SU-DHL-6 (cell line): ENCODE data around the gene DCLK3.

Experiments used
- H2AFZ ChIP-seq: fragments of 200-600 bp; sonication (generic); 2 replicates; pipeline ENCODE4 v1.6.1; 2014; ENCODE audit warnings: low read depth, mild to moderate bottlenecking, moderate library complexity, mixed read lengths, antibody characterized with exemption, low read length; ENCODE audit not compliant: severe bottlenecking
- H3F3A ChIP-seq: fragments of 200-600 bp; shearing (Covaris generic); 2 replicates; pipeline ENCODE4 v1.6.0; 2016; ENCODE audit warnings: antibody characterized with exemption, mild to moderate bottlenecking; ENCODE audit not compliant: insufficient read depth
- H3K27ac ChIP-seq: fragments of 200-600 bp; sonication (generic); 2 replicates; pipeline ENCODE4 v1.5.1; 2016; ENCODE audit warnings: low read depth, mild to moderate bottlenecking, low read length, moderate library complexity, mixed read lengths
- H3K27me3 ChIP-seq: fragments of 200-600 bp; sonication (generic), shearing (Covaris generic); 2 replicates; pipeline ENCODE4 v1.6.0; 2014; ENCODE audit warnings: mild to moderate bottlenecking, low read length
- H3K36me3 ChIP-seq: fragments of 200-600 bp; sonication (generic); 2 replicates; pipeline ENCODE4 v1.6.1; 2014; ENCODE audit warnings: mild to moderate bottlenecking, low read length, mixed read lengths
- H3K4me2 ChIP-seq: fragments of 300-600, 200-600 bp; shearing (Covaris generic), sonication (generic); 2 replicates; pipeline ENCODE4 v1.6.0; 2014; ENCODE audit warnings: low read length, low read depth, mild to moderate bottlenecking; ENCODE audit not compliant: poor library complexity, severe bottlenecking
- H3K4me3 ChIP-seq: fragments of 200-600 bp; sonication (generic); 2 replicates; pipeline ENCODE4 v1.5.1; 2014; ENCODE audit warnings: antibody characterized with exemption, low read length, mild to moderate bottlenecking, mixed read lengths; ENCODE audit not compliant: insufficient read depth, poor library complexity, severe bottlenecking
- H3K79me2 ChIP-seq: fragments of 200-600 bp; sonication (generic); 2 replicates; pipeline ENCODE4 v1.6.1; 2014; ENCODE audit warnings: mild to moderate bottlenecking, low read length, moderate library complexity; ENCODE audit not compliant: insufficient read depth
- H3K9ac ChIP-seq: fragments of 200-600 bp; sonication (generic); 2 replicates; pipeline ENCODE4 v1.7.0; 2014; ENCODE audit warnings: mild to moderate bottlenecking, low read length
- H3K9me2 ChIP-seq: fragments of 200-600 bp; sonication (generic); replicated peaks from 2 replicates; pipeline ENCODE4 v1.6.1; 2014; ENCODE audit warnings: low read length; ENCODE audit not compliant: insufficient read depth
- H3K9me3 ChIP-seq: fragments of 200-600 bp; sonication (generic); 2 replicates; pipeline ENCODE4 v1.6.1; 2014; ENCODE audit warnings: low read length, mixed read lengths; ENCODE audit not compliant: insufficient read depth
- H4K20me1 ChIP-seq: fragments of 200-600 bp; sonication (generic); 2 replicates; pipeline ENCODE4 v1.6.1; 2014; ENCODE audit warnings: low read depth, mild to moderate bottlenecking, antibody characterized with exemption, low read length, moderate library complexity, mixed read lengths
- EZH2phosphoT487 ChIP-seq: fragments of 200-600 bp; sonication (generic), shearing (Covaris generic); conservative IDR thresholded peaks from 2 replicates; pipeline ENCODE4 v1.6.1; 2018; ENCODE audit warnings: mild to moderate bottlenecking, antibody characterized with exemption, low read length, moderate library complexity, mixed read lengths
- TF ChIP-seq, protein P1 (sequence below): fragments of 200-600 bp; sonication (generic); IDR thresholded peaks from one replicate; pipeline ENCODE4 v1.5.1; 2017; ENCODE audit warnings: antibody characterized with exemption, mild to moderate bottlenecking, low read length, moderate library complexity; ENCODE audit not compliant: insufficient read depth, poor library complexity, severe bottlenecking

The DCLK3 gene

DNA sequence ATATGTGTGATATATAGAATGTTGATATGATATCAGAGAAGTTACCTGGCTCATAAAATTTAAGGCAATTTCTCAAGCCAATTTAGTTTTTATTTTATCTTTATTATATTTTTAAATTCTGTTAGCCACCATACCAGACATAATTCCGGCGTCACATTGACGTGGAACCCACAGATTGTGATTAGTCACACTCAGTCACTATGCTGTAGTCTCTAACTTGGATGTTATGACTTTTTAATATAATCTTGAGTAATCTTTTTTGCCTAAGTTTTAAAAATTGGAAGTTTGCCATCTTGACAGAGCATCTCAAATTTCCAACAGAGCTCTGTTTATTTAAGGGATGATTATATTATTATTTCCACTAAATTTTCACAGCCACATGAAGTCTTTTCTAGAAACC lies 9.7 kb upstream of the DCLK3 start:
- Histone ChIP-seq H3K9me3 (no peaks in the 10 kb centered on the region), H3K27ac (no peak overlapping the region), H3K4me2 (no peak overlapping the region), H3K4me3 (no peak overlapping the region), H3K36me3 (no peaks in the 10 kb centered on the region), H3F3A (no peaks in the 10 kb centered on the region), H3K9ac (no peak overlapping the region), H3K9me2 (no peaks in the 10 kb centered on the region), H3K27me3 (no peaks in the 10 kb centered on the region), H3K79me2 (no peaks in the 10 kb centered on the region), H4K20me1 (no peaks in the 10 kb centered on the region), H2AFZ (no peak overlapping the region)
- TF ChIP-seq, protein P1, sequence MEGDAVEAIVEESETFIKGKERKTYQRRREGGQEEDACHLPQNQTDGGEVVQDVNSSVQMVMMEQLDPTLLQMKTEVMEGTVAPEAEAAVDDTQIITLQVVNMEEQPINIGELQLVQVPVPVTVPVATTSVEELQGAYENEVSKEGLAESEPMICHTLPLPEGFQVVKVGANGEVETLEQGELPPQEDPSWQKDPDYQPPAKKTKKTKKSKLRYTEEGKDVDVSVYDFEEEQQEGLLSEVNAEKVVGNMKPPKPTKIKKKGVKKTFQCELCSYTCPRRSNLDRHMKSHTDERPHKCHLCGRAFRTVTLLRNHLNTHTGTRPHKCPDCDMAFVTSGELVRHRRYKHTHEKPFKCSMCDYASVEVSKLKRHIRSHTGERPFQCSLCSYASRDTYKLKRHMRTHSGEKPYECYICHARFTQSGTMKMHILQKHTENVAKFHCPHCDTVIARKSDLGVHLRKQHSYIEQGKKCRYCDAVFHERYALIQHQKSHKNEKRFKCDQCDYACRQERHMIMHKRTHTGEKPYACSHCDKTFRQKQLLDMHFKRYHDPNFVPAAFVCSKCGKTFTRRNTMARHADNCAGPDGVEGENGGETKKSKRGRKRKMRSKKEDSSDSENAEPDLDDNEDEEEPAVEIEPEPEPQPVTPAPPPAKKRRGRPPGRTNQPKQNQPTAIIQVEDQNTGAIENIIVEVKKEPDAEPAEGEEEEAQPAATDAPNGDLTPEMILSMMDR: no peak
- no peak for TF ChIP-seq EZH2phosphoT487

DNA sequence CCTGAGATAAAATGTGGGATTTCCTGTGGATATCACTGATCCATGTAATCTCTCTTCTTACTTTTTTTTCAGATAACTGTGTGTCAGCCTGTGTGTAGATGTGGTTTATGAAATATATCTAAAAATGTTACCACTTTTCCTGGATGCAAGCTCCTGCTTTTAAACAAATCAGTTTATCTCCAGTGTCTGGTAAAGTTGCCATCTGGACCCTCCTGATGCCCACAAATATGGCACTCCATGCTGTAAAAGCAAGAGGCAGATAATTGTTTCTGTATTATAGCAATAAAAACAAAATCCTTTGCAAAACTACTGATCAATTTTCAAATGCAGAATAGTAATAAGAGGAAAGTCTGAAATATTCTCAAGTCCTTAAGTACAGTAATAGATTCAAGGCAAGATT lies 7.6 kb upstream of the DCLK3 start:
- Histone ChIP-seq H3K4me2 (no peak overlapping the region), H3K9me2 (no peaks in the 10 kb centered on the region), H3K27ac (no peak overlapping the region), H3K4me3 (no peak overlapping the region), H3K9ac (no peak overlapping the region), H3F3A (no peaks in the 10 kb centered on the region), H3K79me2 (no peaks in the 10 kb centered on the region), H3K36me3 (no peaks in the 10 kb centered on the region), H4K20me1 (no peaks in the 10 kb centered on the region), H3K27me3 (no peaks in the 10 kb centered on the region), H2AFZ (no peak overlapping the region), H3K9me3 (no peaks in the 10 kb centered on the region)
- no peak for TF ChIP-seq EZH2phosphoT487
- TF ChIP-seq, protein P1: no peak

DNA sequence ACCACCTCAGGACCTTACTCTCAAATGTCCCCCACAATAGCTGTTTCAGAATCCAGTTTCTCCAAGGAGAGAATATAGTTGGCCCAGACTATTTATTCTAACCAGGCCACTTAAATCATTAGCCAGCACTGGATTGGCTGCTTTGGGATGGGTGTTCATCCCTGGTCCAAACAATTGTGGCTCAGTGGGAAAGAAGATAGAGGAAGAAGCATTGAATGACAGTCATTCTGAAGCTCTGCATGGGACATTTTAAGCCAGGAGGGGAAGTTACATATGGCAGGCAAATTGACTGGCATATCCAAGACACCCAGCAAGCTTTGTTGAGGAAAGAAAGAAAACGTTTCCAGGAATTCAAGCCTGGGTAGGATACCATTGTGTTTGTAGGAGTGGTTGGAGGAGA lies 5.6 kb upstream of the DCLK3 start:
- Histone ChIP-seq H3K9me3 (no peaks in the 10 kb centered on the region), H3K4me3 (no peak overlapping the region), H4K20me1 (no peaks in the 10 kb centered on the region), H2AFZ (no peak overlapping the region), H3K79me2 (no peaks in the 10 kb centered on the region), H3K27me3 (no peaks in the 10 kb centered on the region), H3K27ac (no peak overlapping the region), H3K36me3 (no peaks in the 10 kb centered on the region), H3K4me2 (no peak overlapping the region), H3F3A (no peaks in the 10 kb centered on the region), H3K9ac (no peak overlapping the region), H3K9me2 (no peaks in the 10 kb centered on the region)
- TF ChIP-seq, protein P1: no peak
- no peak for TF ChIP-seq EZH2phosphoT487
